Natural killer cell treated with Interleukin-12 subunit alpha and Interleukin-12 subunit beta and Interleukin-15 and Interleukin-18, amount 100 ng/mL, for 72 hours (primary cell): ENCODE measurements around the gene PRSS56. TPM values are rescaled to one million over a fixed set of nuclear protein-coding genes. Genes with fewer than 3 reads are reported as not detected.

Experiments
- ATAC-seq, 2 donors: fragments of 150-1000 bp; cut with Tn5 transposase in 1 of 2; sonication (Bioruptor Pico), chemical (Tn5 transposase) in 1 of 2; 2 replicates each; pipeline ENCODE4 v1.10.0; 2021
- DNase-seq: peaks from one replicate; pipeline ENCODE4 v3.0.0; 2022; ENCODE audit warnings: low spot score
- H3K27ac Mint-ChIP-seq, 2 donors: 1 replicate in 1 of 2; 2 replicates in 1 of 2; pipeline ENCODE4 v1.8.0; 2022; ENCODE audit warnings: mixed read lengths in 2 of 2, mild to moderate bottlenecking in 1 of 2, moderate library complexity in 1 of 2
- H3K27me3 Mint-ChIP-seq, 2 donors: 1 replicate in 1 of 2; 2 replicates in 1 of 2; pipeline ENCODE4 v1.8.0; 2022; ENCODE audit warnings: mixed read lengths in 2 of 2
- H3K36me3 Mint-ChIP-seq: one replicate; pipeline ENCODE4 v1.8.0; 2022; ENCODE audit warnings: mixed read lengths
- H3K4me1 Mint-ChIP-seq, 2 donors: 1 replicate in 1 of 2; 2 replicates in 1 of 2; pipeline ENCODE4 v1.8.0; 2022; ENCODE audit warnings: low read depth in 2 of 2, mixed read lengths in 2 of 2, mild to moderate bottlenecking in 1 of 2
- H3K4me3 Mint-ChIP-seq: one replicate; pipeline ENCODE4 v1.8.0; 2022; ENCODE audit warnings: mixed read lengths
- H3K9me3 Mint-ChIP-seq: 2 replicates; pipeline ENCODE4 v1.8.0; 2022; ENCODE audit warnings: mixed read lengths
- total RNA-seq, 2 donors: library from RNA; stranded (reverse); gene quantifications; one replicate each; pipeline ENCODE4 v1.2.3, GENCODE V29; 2022

PRSS56 gene
- total RNA-seq = not detected

GRCh38 chr2:232519581-232520438 lies at the start of gene PRSS56:
TSS of gene PRSS56 (plus strand) at chr2:232520388. CDS start at chr2:232520599, 211 bp downstream.
- Mint-ChIP-seq H3K36me3 (no peaks in the 10 kb centered on the region), H3K27me3 (peaks cover 0 to 25% of the 10 kb centered on the region in 2 donors), H3K4me1 (peaks cover 0 to 7% of the 10 kb centered on the region in 2 donors), H3K27ac (no peak within 1 kb of the TSS), H3K9me3 (no peaks in the 10 kb centered on the region), H3K4me3 (peak within 1 kb of the TSS; percentile 10)
- no peak for ATAC-seq
- no peak for DNase-seq

DNA sequence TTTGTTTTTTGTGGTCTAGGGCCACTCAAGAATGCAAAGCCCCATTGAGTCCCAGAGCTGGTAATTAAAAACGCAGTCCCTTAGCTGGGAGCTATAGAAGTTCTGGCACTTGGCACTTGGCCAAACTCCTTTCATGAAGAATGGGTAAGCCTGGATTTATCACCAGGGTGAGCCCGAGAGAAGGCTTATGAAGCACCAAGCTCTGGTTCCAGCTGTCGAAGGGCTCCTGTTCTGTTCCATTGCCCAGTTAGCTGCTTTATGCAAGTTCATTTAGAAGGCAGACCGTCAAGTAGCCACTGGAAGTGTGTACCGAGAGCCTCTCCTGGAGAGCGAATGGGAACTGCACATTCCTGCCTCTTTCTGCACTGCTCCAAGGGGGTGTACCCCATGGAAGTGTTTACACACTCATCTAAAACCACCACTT lies 46.7 kb upstream of the PRSS56 start:
- peaks cover 27 to 49% of the 10 kb centered on the region in 2 donors for H3K27me3 Mint-ChIP-seq
- ATAC-seq (no peak), DNase-seq (no peak)
- H3K4me1 Mint-ChIP-seq = no peaks in the 10 kb centered on the region
- H3K4me3 Mint-ChIP-seq = no peak overlapping the region
- peaks cover 6% of the 10 kb centered on the region for H3K9me3 Mint-ChIP-seq
- H3K27ac Mint-ChIP-seq = no peak overlapping the region
- H3K36me3 Mint-ChIP-seq = peaks cover 9% of the 10 kb centered on the region

DNA sequence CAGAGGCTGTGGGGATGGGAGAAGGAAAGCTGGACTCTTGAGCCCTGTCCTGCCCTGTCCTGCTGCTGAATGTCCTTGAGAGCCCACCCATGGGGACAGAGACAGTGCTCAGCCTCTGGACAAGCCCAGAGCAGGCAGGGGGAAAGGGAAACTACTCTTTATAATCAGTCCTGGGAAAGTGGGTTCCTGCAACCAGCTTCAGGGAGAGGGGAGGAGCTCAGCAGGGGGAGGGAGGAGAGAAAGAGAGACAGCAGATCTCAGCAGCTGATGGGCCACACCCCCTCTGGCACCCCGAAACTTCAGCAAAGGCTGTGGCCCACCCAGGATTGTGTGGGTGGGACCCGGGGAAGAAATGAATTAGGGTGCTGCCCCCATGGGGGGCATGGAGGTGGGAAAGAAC lies 44.1 kb upstream of the PRSS56 start:
- Mint-ChIP-seq H3K9me3 (peaks cover 6% of the 10 kb centered on the region), H3K27me3 (peaks cover 20 to 29% of the 10 kb centered on the region in 2 donors), H3K36me3 (peaks cover 9% of the 10 kb centered on the region), H3K4me1 (no peaks in the 10 kb centered on the region), H3K27ac (no peak overlapping the region), H3K4me3 (no peak overlapping the region)
- peak; percentile 35 for DNase-seq
- ATAC-seq = no peak

DNA sequence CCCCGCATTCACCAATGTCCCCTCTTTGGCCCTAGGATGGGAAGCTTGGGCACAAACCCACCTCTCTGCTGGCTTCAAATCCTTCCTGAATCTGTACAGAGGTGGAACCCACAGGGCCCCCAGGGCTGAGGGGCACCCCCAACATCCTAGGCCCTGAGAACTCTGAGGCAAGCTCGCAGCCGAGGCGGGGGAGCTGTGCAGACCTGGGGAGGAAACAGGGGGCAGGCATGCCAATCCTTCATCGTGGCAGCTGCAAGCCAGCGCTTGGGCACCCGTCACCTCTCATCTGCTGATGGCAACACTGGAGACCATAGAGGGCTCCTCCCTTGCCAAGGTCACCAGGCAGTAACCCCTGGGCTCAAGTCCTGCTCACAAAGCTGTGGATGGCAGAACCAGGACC lies 43.4 kb upstream of the PRSS56 start:
- H3K27ac Mint-ChIP-seq = no peak overlapping the region
- peaks cover 6% of the 10 kb centered on the region for H3K9me3 Mint-ChIP-seq
- peak; percentile 48 for DNase-seq
- no peak for ATAC-seq
- peaks cover 14 to 22% of the 10 kb centered on the region in 2 donors for H3K27me3 Mint-ChIP-seq
- H3K36me3 Mint-ChIP-seq = peaks cover 9% of the 10 kb centered on the region
- no peak overlapping the region for H3K4me3 Mint-ChIP-seq
- H3K4me1 Mint-ChIP-seq = no peaks in the 10 kb centered on the region

- DNase-seq (peak; percentile 40), ATAC-seq (no peak)
- Mint-ChIP-seq H3K9me3 (peaks cover 1% of the 10 kb centered on the region), H3K27me3 (peaks cover 6 to 10% of the 10 kb centered on the region in 2 donors), H3K27ac (no peak overlapping the region), H3K4me3 (no peak overlapping the region), H3K36me3 (peaks cover 2% of the 10 kb centered on the region), H3K4me1 (no peaks in the 10 kb centered on the region)
These were observed 42.3 kb upstream of the PRSS56 start for GRCh38 chr2:232477751-232478510.

DNA sequence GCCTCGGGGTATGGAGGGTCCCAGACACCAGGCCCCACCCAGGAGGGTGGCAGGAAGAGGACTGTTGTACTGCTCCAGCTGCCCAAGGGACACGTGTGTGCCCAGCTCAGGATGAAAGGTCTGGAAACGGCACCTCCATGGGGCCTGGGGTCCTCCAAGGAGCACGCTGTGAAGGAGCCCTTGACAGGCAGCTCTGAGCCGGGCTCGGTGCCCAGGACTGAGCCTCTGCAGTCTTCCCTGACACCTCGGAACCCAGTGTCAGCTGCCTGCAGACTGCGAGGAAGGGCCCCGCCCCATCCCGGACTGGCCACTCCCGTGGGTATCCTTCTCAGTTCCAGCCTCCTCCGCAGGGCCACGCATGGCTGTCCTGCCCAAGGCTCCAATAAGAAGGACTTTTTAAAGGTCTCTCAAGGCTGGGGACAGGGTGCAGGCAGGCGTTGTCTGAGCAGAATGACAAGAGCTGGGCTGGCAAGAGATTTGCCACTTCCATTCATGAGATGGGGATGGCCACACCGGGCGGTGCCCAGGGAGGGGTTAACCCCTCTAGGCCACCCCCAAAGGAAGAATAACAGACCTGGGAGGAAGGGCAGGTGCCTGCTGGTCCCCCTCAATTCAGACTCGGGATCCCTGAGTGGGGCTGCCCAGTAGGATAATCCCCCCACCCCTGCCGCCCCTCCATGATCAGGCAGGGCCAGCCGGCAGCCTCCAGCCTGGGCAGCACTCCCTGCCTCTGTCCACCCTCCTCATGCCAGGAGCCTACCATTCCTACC lies 41.4 kb upstream of the PRSS56 start:
- Mint-ChIP-seq H3K4me3 (no peak overlapping the region), H3K9me3 (no peaks in the 10 kb centered on the region), H3K36me3 (no peaks in the 10 kb centered on the region), H3K27ac (no peak overlapping the region), H3K27me3 (peaks cover 4 to 7% of the 10 kb centered on the region in 2 donors), H3K4me1 (no peaks in the 10 kb centered on the region)
- peak; percentile 53 for DNase-seq
- ATAC-seq = peak in 1 of 2 donors; percentile 2

DNA sequence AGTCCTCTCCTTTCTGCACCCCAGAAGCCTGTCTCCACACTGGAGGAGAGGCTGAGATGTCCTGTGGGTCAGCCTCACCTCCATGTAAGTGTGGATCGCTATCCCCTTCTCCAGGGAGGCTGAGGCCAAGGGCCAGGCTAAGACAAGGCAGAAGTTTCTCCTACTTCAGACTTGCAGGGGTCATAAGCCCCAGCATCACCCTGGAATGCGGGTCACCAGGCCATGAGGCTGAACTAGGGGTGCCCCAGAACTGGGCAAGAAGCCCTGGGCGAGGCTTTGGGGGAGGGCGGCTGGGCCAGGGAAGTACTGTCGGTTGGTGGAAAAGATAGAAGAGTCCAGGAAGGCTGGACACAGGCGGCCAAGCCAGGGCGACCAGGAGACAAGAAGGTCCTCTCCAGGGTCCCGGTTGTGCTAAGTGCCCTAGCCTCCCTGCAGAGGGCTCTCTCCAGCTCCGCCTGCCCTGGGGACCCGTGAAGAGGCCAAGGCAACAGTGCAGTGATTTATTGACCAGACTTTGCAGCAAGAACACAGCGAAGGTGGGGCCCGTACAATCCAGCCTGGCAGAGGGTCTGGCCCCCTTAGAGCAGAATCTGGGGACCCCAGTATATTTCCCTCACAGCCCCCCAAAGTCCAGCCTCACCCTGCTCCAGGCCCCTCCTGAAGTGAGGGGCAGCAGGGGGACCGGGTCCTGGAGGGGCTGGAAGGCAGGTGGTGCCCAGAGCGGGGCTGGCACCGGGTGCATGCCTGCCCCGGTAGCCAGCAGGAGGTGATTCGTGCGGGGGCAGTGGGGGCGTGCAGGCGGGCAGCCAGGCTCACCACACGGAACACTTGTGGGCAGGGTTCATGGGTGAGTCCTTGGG lies 40.6 kb upstream of the PRSS56 start:
- Mint-ChIP-seq H3K36me3 (no peaks in the 10 kb centered on the region), H3K27me3 (peaks cover 1 to 5% of the 10 kb centered on the region in 2 donors), H3K9me3 (no peaks in the 10 kb centered on the region), H3K4me1 (no peaks in the 10 kb centered on the region), H3K4me3 (no peak overlapping the region), H3K27ac (no peak overlapping the region)
- DNase-seq (peak; percentile 54), ATAC-seq (no peak)

- Mint-ChIP-seq H3K27me3 (peaks cover 6 to 8% of the 10 kb centered on the region in 2 donors), H3K27ac (no peak overlapping the region), H3K4me3 (no peak overlapping the region), H3K9me3 (no peaks in the 10 kb centered on the region), H3K36me3 (no peaks in the 10 kb centered on the region), H3K4me1 (no peaks in the 10 kb centered on the region)
- ATAC-seq = no peak
- DNase-seq = peak; percentile 41
These were observed 39.7 kb upstream of the PRSS56 start for GRCh38 chr2:232480201-232481190.

- Mint-ChIP-seq H3K4me3 (no peak overlapping the region), H3K27ac (no peak overlapping the region), H3K27me3 (peaks cover 6 to 8% of the 10 kb centered on the region in 2 donors), H3K36me3 (no peaks in the 10 kb centered on the region), H3K4me1 (no peaks in the 10 kb centered on the region), H3K9me3 (no peaks in the 10 kb centered on the region)
- DNase-seq = no peak
- ATAC-seq = no peak
These were observed 38.7 kb upstream of the PRSS56 start for GRCh38 chr2:232481322-232482140.

- Mint-ChIP-seq H3K9me3 (no peaks in the 10 kb centered on the region), H3K27me3 (peaks cover 6 to 8% of the 10 kb centered on the region in 2 donors), H3K27ac (no peak overlapping the region), H3K4me3 (no peak overlapping the region), H3K36me3 (no peaks in the 10 kb centered on the region), H3K4me1 (no peaks in the 10 kb centered on the region)
- ATAC-seq (no peak), DNase-seq (no peak)
These were observed 37.6 kb upstream of the PRSS56 start for GRCh38 chr2:232482301-232483238.
